HEK293 (cell line): ENCODE results near the gene UBE2D1.

ENCODE experiments used
- CTCF ChIA-PET: fragments of 350-600 bp; formaldehyde crosslinking; extraction: SDS; loops from one replicate; lab custom pipeline; 2021; ENCODE audit warnings: antibody characterized with exemption; lab: Yijun Ruan, JAX
- POLR2A ChIA-PET: fragments of 300-600 bp; formaldehyde crosslinking; extraction: SDS; loops from one replicate; lab custom pipeline; 2020; ENCODE audit warnings: antibody characterized with exemption, inconsistent platforms; lab: Yijun Ruan, JAX
- H3K27ac ChIP-seq: fragments of 200-500 bp; sonication (Bioruptor generic); 2 replicates; pipeline ENCODE4 v1.5.1; 2014; ENCODE audit warnings: low read depth, low read length, control low read depth, inconsistent platforms; ENCODE audit errors: extremely low read depth
- H3K36me3 ChIP-seq, 2 experiments: fragments of 200-500 bp in 1 of 2; sonication (Bioruptor generic) in 1 of 2; 1 replicate in 1 of 2; 2 replicates in 1 of 2; pipeline ENCODE4 v1.5.1; 2014 to 2017; ENCODE audit warnings: inconsistent platforms in 2 of 2, low read length in 2 of 2; ENCODE audit not compliant: control insufficient read depth in 2 of 2, insufficient read depth in 1 of 2
- H3K4me1 ChIP-seq: fragments of 200-500 bp; sonication (Bioruptor generic); 2 replicates; pipeline ENCODE4 v1.5.1; 2014; ENCODE audit warnings: mild to moderate bottlenecking, low read length, inconsistent platforms; ENCODE audit not compliant: control insufficient read depth, insufficient read depth
- H3K4me3 ChIP-seq: 2 replicates; pipeline ENCODE4 v1.5.1; 2011; ENCODE audit warnings: low read depth, mild to moderate bottlenecking, control low read depth, low read length, moderate library complexity
- H3K9me3 ChIP-seq: fragments of 200-500 bp; sonication (Bioruptor generic); 2 replicates; pipeline ENCODE4 v1.5.1; 2014; ENCODE audit warnings: low read depth, low read length, inconsistent platforms; ENCODE audit not compliant: control insufficient read depth, insufficient read depth
- GFI1B ChIP-seq: fragments of 450-650 bp; formaldehyde crosslinking; IDR thresholded peaks from 2 replicates; pipeline ENCODE4 v1.5.1; 2016; ENCODE audit warnings: missing biosample characterization, missing genetic modification characterization
- KLF8 ChIP-seq: fragments of 450-650 bp; formaldehyde crosslinking; IDR thresholded peaks from 2 replicates; pipeline ENCODE4 v1.5.1; 2016; ENCODE audit warnings: missing biosample characterization, missing genetic modification characterization
- MEIS1 ChIP-seq: sonication (generic); formaldehyde crosslinking; IDR thresholded peaks from 2 replicates; pipeline ENCODE4 v1.8.1; 2022; ENCODE audit warnings: missing genetic modification reagents, mild to moderate bottlenecking, borderline replicate concordance
- PBX3 ChIP-seq: sonication (generic); formaldehyde crosslinking; IDR thresholded peaks from 2 replicates; pipeline ENCODE4 v1.8.1; 2022; ENCODE audit warnings: mild to moderate bottlenecking, moderate library complexity, missing genetic modification reagents
- PRDM1 ChIP-seq: fragments of 450-650 bp; formaldehyde crosslinking; IDR thresholded peaks from 2 replicates; pipeline ENCODE4; 2016; ENCODE audit warnings: missing biosample characterization, missing genetic modification characterization
- SP2 ChIP-seq: fragments of 450-650 bp; formaldehyde crosslinking; IDR thresholded peaks from 2 replicates; pipeline ENCODE4 v1.5.1; 2016; ENCODE audit warnings: missing biosample characterization, missing genetic modification characterization
- SP7 ChIP-seq: fragments of 450-650 bp; formaldehyde crosslinking; IDR thresholded peaks from 2 replicates; pipeline ENCODE4 v1.5.1; 2016; ENCODE audit warnings: missing biosample characterization, missing genetic modification characterization
- TCF7L2 ChIP-seq: IDR thresholded peaks from 2 replicates; pipeline ENCODE4 v1.6.1; 2011; ENCODE audit warnings: low read depth, mild to moderate bottlenecking, inconsistent platforms, low read length, moderate library complexity, borderline replicate concordance
- ZBTB1 ChIP-seq: fragments of 450-650 bp; formaldehyde crosslinking; IDR thresholded peaks from 2 replicates; pipeline ENCODE4 v1.5.1; 2016; ENCODE audit warnings: missing biosample characterization, missing genetic modification characterization
- ZFP37 ChIP-seq: fragments of 450-650 bp; formaldehyde crosslinking; IDR thresholded peaks from 2 replicates; pipeline ENCODE4 v1.5.1; 2016; ENCODE audit warnings: missing biosample characterization, missing genetic modification characterization
- ZFP41 ChIP-seq: fragments of 450-650 bp; formaldehyde crosslinking; IDR thresholded peaks from 2 replicates; pipeline ENCODE4 v1.5.1; 2016; ENCODE audit warnings: missing biosample characterization, missing genetic modification characterization, borderline replicate concordance
- ZNF121 ChIP-seq: fragments of 450-650 bp; formaldehyde crosslinking; IDR thresholded peaks from 2 replicates; pipeline ENCODE4 v1.5.1; 2016; ENCODE audit warnings: missing biosample characterization, missing genetic modification characterization
- ZNF148 ChIP-seq: fragments of 450-650 bp; formaldehyde crosslinking; IDR thresholded peaks from 2 replicates; pipeline ENCODE4 v1.5.0; 2017; ENCODE audit warnings: missing biosample characterization, missing genetic modification characterization, borderline replicate concordance
- ZNF558 ChIP-seq: fragments of 450-650 bp; formaldehyde crosslinking; IDR thresholded peaks from 2 replicates; pipeline ENCODE4 v1.5.1; 2016; ENCODE audit warnings: missing biosample characterization, missing genetic modification characterization
- ZNF626 ChIP-seq: fragments of 450-650 bp; sonication (Bioruptor Pico); formaldehyde crosslinking; IDR thresholded peaks from 2 replicates; pipeline ENCODE4 v1.5.1; 2018; ENCODE audit warnings: missing biosample characterization, missing genetic modification characterization, inconsistent platforms
- ZNF629 ChIP-seq: fragments of 450-650 bp; formaldehyde crosslinking; IDR thresholded peaks from 2 replicates; pipeline ENCODE4 v1.5.1; 2017; ENCODE audit warnings: missing biosample characterization, missing genetic modification characterization
- ZNF677 ChIP-seq: fragments of 450-650 bp; IDR thresholded peaks from 2 replicates; pipeline ENCODE4 v1.5.0; 2018; ENCODE audit warnings: missing biosample characterization, mild to moderate bottlenecking, missing genetic modification characterization, moderate library complexity
- ZSCAN4 ChIP-seq: fragments of 450-650 bp; formaldehyde crosslinking; IDR thresholded peaks from 2 replicates; pipeline ENCODE4 v1.5.1; 2017; ENCODE audit warnings: missing biosample characterization, missing genetic modification characterization

UBE2D1 gene

GRCh38 chr10:58394471-58394870, 59.7 kb downstream of the UBE2D1 start (continued):
- TF ChIP-seq TCF7L2: no peak
- TF ChIP-seq PRDM1 (tag by site-specific recombination): no peak
- TF ChIP-seq KLF8 (tag by site-specific recombination): no peak
- no peak for TF ChIP-seq ZNF148 (tag by site-specific recombination)
- no peak for TF ChIP-seq MEIS1 (CRISPR knock-in tag)
- TF ChIP-seq ZSCAN4: no peak

GRCh38 chr10:58396057-58396456, 61.3 kb downstream of the UBE2D1 start:
- TF ChIP-seq ZFP41 (tag by site-specific recombination) (no peak), ZNF558 (tag by site-specific recombination) (no peak), ZFP37 (tag by site-specific recombination) (no peak), ZNF677 (tag by site-specific recombination) (no peak)
- Histone ChIP-seq H3K4me1 (peaks cover 4% of the 10 kb centered on the region; the same call in 1 of the 2 replicates), H3K4me3 (no peak overlapping the region), H3K36me3 (peaks cover 65 to 70% of the 10 kb centered on the region in 2 experiments), H3K9me3 (no peaks in the 10 kb centered on the region), H3K27ac (no peak overlapping the region)
- CTCF ChIA-PET: interaction anchor here (0.6 to 1.7 kb wide), 2 partner anchors 18 to 218 kb away, joined by 3 to 4 read pairs; no protein-coding TSS in a partner anchor
- POLR2A ChIA-PET: no interaction called here

- POLR2A ChIA-PET: no interaction called here
- no peak overlapping the region for H3K27ac ChIP-seq
- peaks cover 4% of the 10 kb centered on the region; the same call in 1 of the 2 replicates for H3K4me1 ChIP-seq
- CTCF ChIA-PET: interaction anchor here (0.6 to 1.1 kb wide), 2 partner anchors 11 to 106 kb away, joined by 3 read pairs; no protein-coding TSS in a partner anchor
- TF ChIP-seq SP2 (tag by site-specific recombination) (no peak), PBX3 (CRISPR knock-in tag) (no peak), ZBTB1 (tag by site-specific recombination) (no peak), ZSCAN4 (0 out of 2 replicates have a peak, but pooled peaks have one; percentile 3), SP7 (tag by site-specific recombination) (no peak), ZNF626 (tag by site-specific recombination) (no peak), GFI1B (tag by site-specific recombination) (no peak), ZNF629 (tag by site-specific recombination) (no peak), ZNF121 (tag by site-specific recombination) (peak; percentile 70; the same call in 1 of the 2 replicates)
- TF ChIP-seq, all 188 proteins: peak for 2
- H3K36me3 ChIP-seq: peaks cover 53 to 56% of the 10 kb centered on the region in 2 experiments
- no peak overlapping the region for H3K4me3 ChIP-seq
- H3K9me3 ChIP-seq: no peaks in the 10 kb centered on the region
Measured at GRCh38 chr10:58397830-58398229, 63.0 kb downstream of the UBE2D1 start.
